DND-41 (cell line): ENCODE data around the gene MOGAT1.

Experiments used
- CTCF ChIP-seq: IDR thresholded peaks from 2 replicates; pipeline ENCODE4 v1.5.1; 2012; ENCODE audit warnings: borderline replicate concordance, low read length, moderate library complexity, mild to moderate bottlenecking; ENCODE audit not compliant: poor library complexity, severe bottlenecking; ENCODE audit errors: extremely low read depth
- EZH2 ChIP-seq: IDR thresholded peaks from 3 replicates; pipeline ENCODE4 v1.6.1; 2012; ENCODE audit warnings: borderline replicate concordance, low read depth, mild to moderate bottlenecking, moderate library complexity, low read length, inconsistent platforms; ENCODE audit not compliant: severe bottlenecking

GRCh38 chr2:222693837-222694236 is 22.4 kb downstream of the MOGAT1 start:
- TF ChIP-seq CTCF (peak; percentile 51), EZH2 (no peak)
